Peyer's patch (tissue), 4 donors: ENCODE measurements around the gene ATG7.

Source experiments
- CTCF ChIP-seq, 6 experiments: fragments of 450-650 bp in 4 of 6; fragments of 200-600 bp in 2 of 6; sonication (generic) in 1 of 6; IDR thresholded peaks; one replicate each; pipeline ENCODE4 v1.5.1; 2017 to 2019; ENCODE audit warnings: antibody characterized with exemption in 6 of 6, mild to moderate bottlenecking in 3 of 6, moderate library complexity in 1 of 6
- POLR2A ChIP-seq, 2 donors: fragments of 450-650 bp; IDR thresholded peaks; one replicate each; pipeline ENCODE4 v1.5.1; 2017; ENCODE audit warnings: antibody characterized with exemption in 2 of 2, mild to moderate bottlenecking in 2 of 2, moderate library complexity in 2 of 2

DNA sequence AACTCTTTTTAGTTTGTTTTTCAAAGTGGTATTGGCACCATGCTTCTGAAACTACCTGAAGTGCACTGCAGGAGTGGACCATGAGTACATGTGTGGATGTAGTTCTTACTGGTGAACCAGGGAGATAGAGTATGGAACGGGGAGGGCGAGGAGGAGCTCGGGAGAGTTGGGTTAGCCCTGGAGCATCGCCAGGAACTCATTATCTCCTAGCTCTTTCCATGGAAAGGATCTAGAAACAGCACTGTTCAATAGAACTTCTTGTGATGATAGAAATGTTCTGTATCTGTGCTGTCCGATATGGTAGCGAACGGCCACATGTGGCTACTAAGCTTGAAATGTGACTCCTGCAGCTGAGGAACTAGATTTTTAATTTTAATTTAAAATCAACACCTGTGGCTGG, 324.2 kb downstream of the ATG7 start:
- no peak for TF ChIP-seq POLR2A (IDR thresholded peaks at IDR 0.05)
- TF ChIP-seq CTCF (IDR thresholded peaks at IDR 0.05) = no peak
